HFF-Myc (cell line): ENCODE measurements around the gene ACOT8.
"Not testable (repeated sequence)": the region's sequence is repeated elsewhere in the genome, so short reads cannot be mapped to it uniquely, and the experiment has no call there.

Source experiments
- DNase-seq: peaks from one replicate; pipeline ENCODE4 v3.0.0-alpha.2; 2011; ENCODE audit warnings: low read depth; ENCODE audit errors: extremely low read depth
- H3K4me3 ChIP-seq: replicated peaks from 2 replicates; pipeline ENCODE4 v1.5.1; 2011; ENCODE audit warnings: low read depth, mild to moderate bottlenecking, control low read depth, low read length
- CTCF ChIP-seq: IDR thresholded peaks from 2 replicates; pipeline ENCODE4 v1.5.1; 2012; ENCODE audit warnings: mild to moderate bottlenecking, low read depth, low read length, control low read depth; ENCODE audit errors: missing control alignments

The ACOT8 gene

GRCh38 chr20:45857114-45857881 is at the start of gene ACOT8, which contains the start of gene ZSWIM3:
ACOT8 (minus strand) TSS chr20:45857392; CDS start chr20:45857315, 77 bp downstream.
ZSWIM3 (plus strand) TSS chr20:45857614; CDS start chr20:45857826, 212 bp downstream.
- peak; percentile 100 for DNase-seq
- TF ChIP-seq CTCF, result no peak
- H3K4me3 ChIP-seq, result peak within 1 kb of the TSS; percentile 85

GRCh38 chr20:45905505-45906079 is 48.4 kb upstream of the ACOT8 start:
- TF ChIP-seq CTCF, result no peak
- no peak overlapping the region for H3K4me3 ChIP-seq
- no peak for DNase-seq

- TF ChIP-seq CTCF, result no peak
- no peak overlapping the region for H3K4me3 ChIP-seq
- DNase-seq, result no peak
These were observed 47.7 kb upstream of the ACOT8 start for GRCh38 chr20:45904583-45905504.

GRCh38 chr20:45902199-45902701 is 45.1 kb upstream of the ACOT8 start:
- DNase-seq, result no peak
- no peak overlapping the region for H3K4me3 ChIP-seq

GRCh38 chr20:45901332-45901731 is 44.1 kb upstream of the ACOT8 start:
- not testable (repeated sequence) for DNase-seq, H3K4me3 ChIP-seq

More at GRCh38 chr20:45902199-45902701, 45.1 kb upstream of the ACOT8 start:
- no peak for TF ChIP-seq CTCF

- TF ChIP-seq CTCF, result no peak
- DNase-seq, result no peak
- H3K4me3 ChIP-seq, result no peak overlapping the region
These were observed 42.0 kb upstream of the ACOT8 start for GRCh38 chr20:45899046-45899835.
